IPS-15b (cell line): ENCODE measurements around the gene FOXO6.

Experiments used
- H3K27me3 ChIP-seq: one replicate; pipeline ENCODE4 v1.6.1; 2013; ENCODE audit warnings: low read length; ENCODE audit not compliant: control insufficient read depth, insufficient read depth
- H3K36me3 ChIP-seq: one replicate; pipeline ENCODE4 v1.6.1; 2013; ENCODE audit warnings: low read length; ENCODE audit not compliant: control insufficient read depth, insufficient read depth
- H3K4me1 ChIP-seq: one replicate; pipeline ENCODE4 v1.6.1; 2013; ENCODE audit warnings: mild to moderate bottlenecking, low read length; ENCODE audit not compliant: control insufficient read depth, insufficient read depth
- H3K4me3 ChIP-seq: one replicate; pipeline ENCODE4 v1.5.1; 2013; ENCODE audit warnings: low read depth, low read length
- H3K9ac ChIP-seq: one replicate; pipeline ENCODE4 v1.6.1; 2013; ENCODE audit warnings: low read depth, mild to moderate bottlenecking, low read length
- H3K9me3 ChIP-seq: one replicate; pipeline ENCODE4 v1.6.1; 2013; ENCODE audit warnings: mild to moderate bottlenecking, low read length; ENCODE audit not compliant: control insufficient read depth, insufficient read depth

Gene FOXO6

GRCh38 chr1:41320895-41321676 lies 40.1 kb upstream of the FOXO6 start:
- no peaks in the 10 kb centered on the region for H3K36me3 ChIP-seq
- no peak overlapping the region for H3K4me3 ChIP-seq
- no peaks in the 10 kb centered on the region for H3K27me3 ChIP-seq
- no peak overlapping the region for H3K9ac ChIP-seq
- no peaks in the 10 kb centered on the region for H3K4me1 ChIP-seq
- H3K9me3 ChIP-seq: no peaks in the 10 kb centered on the region

- Histone ChIP-seq H3K36me3 (no peaks in the 10 kb centered on the region), H3K9ac (no peak overlapping the region), H3K4me1 (no peaks in the 10 kb centered on the region), H3K9me3 (no peaks in the 10 kb centered on the region), H3K4me3 (no peak overlapping the region), H3K27me3 (no peaks in the 10 kb centered on the region)
Measured at GRCh38 chr1:41322101-41322661, 39.1 kb upstream of the FOXO6 start.

GRCh38 chr1:41322835-41323234 lies 38.4 kb upstream of the FOXO6 start:
- H3K9me3 ChIP-seq: no peaks in the 10 kb centered on the region
- H3K4me1 ChIP-seq: no peaks in the 10 kb centered on the region
- H3K9ac ChIP-seq: no peak overlapping the region
- H3K4me3 ChIP-seq: no peak overlapping the region
- no peaks in the 10 kb centered on the region for H3K27me3 ChIP-seq
- no peaks in the 10 kb centered on the region for H3K36me3 ChIP-seq

- no peaks in the 10 kb centered on the region for H3K4me1 ChIP-seq
Measured at GRCh38 chr1:41323243-41323642, 38.0 kb upstream of the FOXO6 start.

GRCh38 chr1:41325801-41326200 lies 35.4 kb upstream of the FOXO6 start:
- Histone ChIP-seq H3K27me3 (no peaks in the 10 kb centered on the region), H3K4me3 (no peak overlapping the region), H3K9me3 (no peaks in the 10 kb centered on the region), H3K36me3 (no peaks in the 10 kb centered on the region), H3K9ac (no peak overlapping the region), H3K4me1 (peaks cover under 1% of the 10 kb centered on the region)

More at GRCh38 chr1:41323243-41323642, 38.0 kb upstream of the FOXO6 start:
- Histone ChIP-seq H3K9me3 (no peaks in the 10 kb centered on the region), H3K36me3 (no peaks in the 10 kb centered on the region), H3K4me3 (no peak overlapping the region), H3K27me3 (no peaks in the 10 kb centered on the region), H3K9ac (no peak overlapping the region)

GRCh38 chr1:41327383-41327999 lies 33.7 kb upstream of the FOXO6 start:
- H3K9me3 ChIP-seq: no peaks in the 10 kb centered on the region
- no peaks in the 10 kb centered on the region for H3K36me3 ChIP-seq
- no peak overlapping the region for H3K9ac ChIP-seq
- H3K27me3 ChIP-seq: no peaks in the 10 kb centered on the region
- peaks cover 3% of the 10 kb centered on the region for H3K4me1 ChIP-seq
- no peak overlapping the region for H3K4me3 ChIP-seq

GRCh38 chr1:41328001-41328615 lies 33.1 kb upstream of the FOXO6 start:
- Histone ChIP-seq H3K9me3 (no peaks in the 10 kb centered on the region), H3K27me3 (no peaks in the 10 kb centered on the region), H3K36me3 (no peaks in the 10 kb centered on the region), H3K4me1 (peaks cover 3% of the 10 kb centered on the region), H3K4me3 (no peak overlapping the region), H3K9ac (no peak overlapping the region)

- Histone ChIP-seq H3K4me1 (peaks cover 3% of the 10 kb centered on the region), H3K9ac (no peak overlapping the region), H3K4me3 (no peak overlapping the region), H3K36me3 (no peaks in the 10 kb centered on the region), H3K9me3 (no peaks in the 10 kb centered on the region), H3K27me3 (no peaks in the 10 kb centered on the region)
Measured at GRCh38 chr1:41328780-41329640, 32.2 kb upstream of the FOXO6 start.

GRCh38 chr1:41329662-41330587 lies 31.3 kb upstream of the FOXO6 start:
- no peaks in the 10 kb centered on the region for H3K36me3 ChIP-seq

GRCh38 chr1:41330588-41331545 lies 30.4 kb upstream of the FOXO6 start:
- H3K4me3 ChIP-seq: peak overlapping the region; percentile 32
- H3K9me3 ChIP-seq: no peaks in the 10 kb centered on the region
- no peak overlapping the region for H3K9ac ChIP-seq
- no peaks in the 10 kb centered on the region for H3K36me3 ChIP-seq
- H3K4me1 ChIP-seq: peaks cover 3% of the 10 kb centered on the region
- no peaks in the 10 kb centered on the region for H3K27me3 ChIP-seq

More at GRCh38 chr1:41329662-41330587, 31.3 kb upstream of the FOXO6 start:
- H3K4me1 ChIP-seq: peaks cover 3% of the 10 kb centered on the region
- H3K9me3 ChIP-seq: no peaks in the 10 kb centered on the region
- H3K9ac ChIP-seq: no peak overlapping the region
- H3K27me3 ChIP-seq: no peaks in the 10 kb centered on the region
- H3K4me3 ChIP-seq: no peak overlapping the region
